IPS-NIHi7 (cell line): ENCODE measurements around the gene F8.
"Not testable (repeated sequence)": the region's sequence is repeated elsewhere in the genome, so short reads cannot be mapped to it uniquely, and the experiment has no call there.

Source experiments
- DNase-seq: peaks from one replicate; pipeline ENCODE4 v3.0.0; 2012; ENCODE audit warnings: mixed read lengths; ENCODE audit errors: extremely low spot score

F8 gene

GRCh38 chrX:155031657-155032056 is 9.1 kb upstream of the F8 start:
- DNase-seq, result no peak

- DNase-seq, result no peak
These were observed 6.4 kb upstream of the F8 start for GRCh38 chrX:155028877-155029291.

- DNase-seq, result no peak
These were observed 5.6 kb upstream of the F8 start for GRCh38 chrX:155028129-155028528.

GRCh38 chrX:155027509-155028066 is 5.1 kb upstream of the F8 start:
- no peak for DNase-seq

GRCh38 chrX:155026727-155027508 is 4.4 kb upstream of the F8 start, which contains the start of gene FUNDC2:
Gene FUNDC2 (plus strand): TSS chrX:155026844. CDS start chrX:155026939, 95 bp downstream.
- DNase-seq, result peak; percentile 76

GRCh38 chrX:155026420-155026726 is 3.9 kb upstream of the F8 start:
- no peak for DNase-seq

- no peak for DNase-seq
These were observed 1.6 kb upstream of the F8 start for GRCh38 chrX:155023907-155024833.

- DNase-seq, result no peak
These were observed 1.9 kb downstream of the F8 start for GRCh38 chrX:155020591-155020990.

- DNase-seq, result no peak
These were observed 12.5 kb downstream of the F8 start for GRCh38 chrX:155009994-155010472.

- DNase-seq, result not testable (repeated sequence)
These were observed 13.9 kb downstream of the F8 start for GRCh38 chrX:155008578-155008977.

- DNase-seq, result not testable (repeated sequence)
These were observed 15.4 kb downstream of the F8 start for GRCh38 chrX:155006913-155007671.

- not testable (repeated sequence) for DNase-seq
These were observed 16.1 kb downstream of the F8 start for GRCh38 chrX:155006379-155006778.

- DNase-seq, result no peak
These were observed 17.3 kb downstream of the F8 start for GRCh38 chrX:155005190-155005589.

- no peak for DNase-seq
These were observed 20.6 kb downstream of the F8 start for GRCh38 chrX:155001873-155002272.

GRCh38 chrX:155000841-155001240 is 21.7 kb downstream of the F8 start:
- DNase-seq, result no peak

- DNase-seq, result no peak
These were observed 24.2 kb downstream of the F8 start for GRCh38 chrX:154998204-154998880.

- DNase-seq, result no peak
These were observed 31.0 kb downstream of the F8 start for GRCh38 chrX:154991476-154991875.

- no peak for DNase-seq
These were observed 31.5 kb downstream of the F8 start for GRCh38 chrX:154991039-154991438.

GRCh38 chrX:154990496-154990895 is 32.0 kb downstream of the F8 start:
- no peak for DNase-seq

- DNase-seq, result no peak
These were observed 33.8 kb downstream of the F8 start for GRCh38 chrX:154988719-154989118.

GRCh38 chrX:154987940-154988339 is 34.6 kb downstream of the F8 start:
- DNase-seq, result no peak
